NCI-H1436 (cell line): Measurements from ENCODE around the gene FAM136A.
"Not testable (repeated sequence)": the region's sequence is repeated elsewhere in the genome, so short reads cannot be mapped to it uniquely, and the experiment has no call there.

Experiments
- DNase-seq: peaks from one replicate; lab custom pipeline; 2025; lab: John Stamatoyannopoulos, UW

Gene FAM136A

DNA sequence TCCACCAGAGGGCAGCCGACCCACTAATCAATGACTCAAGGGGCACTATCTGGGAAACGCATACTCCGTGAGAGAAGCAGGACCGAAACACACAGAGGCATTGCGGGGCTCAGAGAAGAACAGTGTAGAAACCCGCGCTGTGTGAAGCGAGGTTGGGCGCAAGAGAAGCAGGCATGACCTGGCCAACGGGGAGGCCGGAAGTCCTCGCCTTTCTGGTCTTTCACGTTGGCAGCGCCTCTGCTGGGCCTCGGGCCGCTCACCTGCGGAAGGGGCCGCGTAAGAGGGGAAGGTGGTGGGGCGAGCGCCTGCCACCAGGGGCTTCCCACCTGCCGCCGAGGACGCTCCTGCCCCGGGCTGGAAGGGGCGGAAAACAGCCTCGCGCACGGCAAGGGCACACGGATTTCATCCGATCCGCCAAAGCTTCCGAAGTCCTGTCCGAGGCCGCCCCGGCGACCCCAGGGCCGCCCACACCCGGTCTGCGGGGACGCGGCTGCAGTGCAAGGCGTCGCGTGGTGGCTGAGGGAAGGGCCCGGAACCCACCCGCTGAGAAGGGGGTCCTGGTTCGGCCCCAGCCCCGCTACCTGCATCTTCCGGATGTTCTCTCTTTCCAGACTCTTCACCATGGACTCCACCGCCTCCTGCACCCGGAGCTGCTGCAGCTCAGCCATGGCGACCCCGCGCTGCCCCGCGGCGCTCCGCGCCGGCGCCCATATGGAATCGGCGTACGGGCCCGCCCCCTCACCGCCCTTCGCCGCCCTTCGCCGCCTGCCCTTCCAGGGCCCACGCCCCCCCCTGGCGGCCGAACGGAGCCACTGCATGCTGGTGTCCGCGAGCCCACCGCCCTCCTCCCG lies at the start of gene FAM136A:
FAM136A (minus strand) TSS at position 724 of the 851 bp plus-strand sequence; CDS start at position 668, 56 bp downstream.
- peak; percentile 87 for DNase-seq

DNA sequence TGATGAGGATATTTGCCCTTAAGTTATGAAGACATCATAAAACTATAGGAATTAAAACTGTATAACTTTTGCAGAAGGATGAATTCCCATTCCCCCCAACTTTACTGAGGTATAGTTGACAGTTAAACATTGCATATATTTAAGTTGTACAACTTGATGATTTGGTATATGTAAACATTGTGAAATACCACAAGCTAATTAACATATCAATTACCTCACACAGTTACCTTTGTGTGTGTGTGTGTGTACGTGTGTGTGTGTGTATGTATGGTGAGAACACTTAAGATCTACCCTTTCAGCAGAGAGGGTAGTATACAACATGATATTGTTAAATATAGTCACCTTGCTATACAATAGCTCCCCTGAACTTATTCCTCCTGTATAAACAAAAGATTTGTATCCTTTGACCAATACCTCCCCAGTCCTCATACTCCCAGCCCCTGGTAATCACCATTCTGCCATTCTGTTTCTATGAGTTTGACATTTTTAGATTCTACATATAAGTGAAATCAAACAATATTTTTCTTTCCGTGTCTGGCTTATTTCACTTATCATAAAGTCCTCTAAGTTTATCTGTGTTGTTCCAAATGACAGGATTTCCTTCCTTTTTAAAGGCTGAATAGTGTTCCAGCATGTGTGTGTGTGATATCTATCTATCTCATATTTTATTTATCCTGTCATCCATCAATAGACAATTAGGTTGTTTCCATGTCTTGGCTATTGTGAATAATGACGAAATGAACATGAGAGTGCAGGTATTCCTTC lies 48.2 kb upstream of the FAM136A start:
- DNase-seq = no peak

DNA sequence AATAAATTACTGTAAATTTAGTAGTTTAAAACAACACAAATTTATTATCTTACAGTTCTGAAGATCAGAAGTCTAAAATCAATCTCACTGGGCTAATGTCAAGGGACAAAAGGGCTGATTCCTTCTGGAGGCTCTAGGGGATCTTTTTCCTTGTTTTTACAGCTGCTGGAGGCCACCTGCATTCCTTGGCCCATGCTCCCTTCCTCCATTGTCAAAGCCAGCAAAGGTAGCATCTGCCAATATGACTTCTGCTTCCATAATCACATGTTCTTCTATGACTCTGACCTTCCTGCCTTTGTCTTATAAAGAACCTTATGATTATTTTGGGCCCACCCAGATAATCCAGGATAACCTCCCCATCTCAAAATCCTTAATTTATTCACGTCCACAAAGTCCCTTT lies 46.0 kb upstream of the FAM136A start:
- DNase-seq = no peak

DNA sequence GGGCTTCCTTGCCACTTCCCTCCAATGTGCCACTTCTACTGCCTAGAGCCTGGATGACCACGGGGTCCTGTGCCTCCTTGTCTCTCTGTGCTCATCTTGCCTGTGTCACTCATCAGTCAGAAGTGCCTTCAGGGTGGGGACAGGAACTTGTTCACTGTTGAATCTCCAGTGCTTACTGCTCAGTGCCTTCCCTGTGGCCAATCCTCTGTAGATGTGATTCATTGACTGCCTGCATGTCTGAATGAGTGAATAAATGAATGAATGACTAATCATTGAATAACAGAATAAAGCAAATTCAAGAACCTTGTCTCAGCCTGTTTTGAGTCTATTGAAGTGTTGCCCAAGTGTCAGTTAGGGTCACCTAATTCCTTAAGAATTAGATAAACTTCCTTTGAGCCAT lies 42.3 kb upstream of the FAM136A start:
- DNase-seq = no peak

DNA sequence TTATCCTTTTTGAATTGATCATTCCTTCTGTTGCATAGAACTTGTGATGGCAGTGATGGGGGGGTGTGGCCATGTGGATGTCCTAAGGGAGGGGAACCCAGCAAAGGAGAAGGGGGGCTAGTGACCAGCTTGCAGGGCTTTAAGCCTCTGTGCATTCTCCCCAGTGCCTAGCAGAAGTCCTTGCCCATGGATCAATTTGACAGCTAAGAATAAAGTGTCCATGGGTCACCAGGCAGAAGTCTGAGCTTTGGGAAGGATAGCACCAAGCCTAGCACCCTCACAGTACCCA lies 39.6 kb upstream of the FAM136A start:
- no peak for DNase-seq

DNA sequence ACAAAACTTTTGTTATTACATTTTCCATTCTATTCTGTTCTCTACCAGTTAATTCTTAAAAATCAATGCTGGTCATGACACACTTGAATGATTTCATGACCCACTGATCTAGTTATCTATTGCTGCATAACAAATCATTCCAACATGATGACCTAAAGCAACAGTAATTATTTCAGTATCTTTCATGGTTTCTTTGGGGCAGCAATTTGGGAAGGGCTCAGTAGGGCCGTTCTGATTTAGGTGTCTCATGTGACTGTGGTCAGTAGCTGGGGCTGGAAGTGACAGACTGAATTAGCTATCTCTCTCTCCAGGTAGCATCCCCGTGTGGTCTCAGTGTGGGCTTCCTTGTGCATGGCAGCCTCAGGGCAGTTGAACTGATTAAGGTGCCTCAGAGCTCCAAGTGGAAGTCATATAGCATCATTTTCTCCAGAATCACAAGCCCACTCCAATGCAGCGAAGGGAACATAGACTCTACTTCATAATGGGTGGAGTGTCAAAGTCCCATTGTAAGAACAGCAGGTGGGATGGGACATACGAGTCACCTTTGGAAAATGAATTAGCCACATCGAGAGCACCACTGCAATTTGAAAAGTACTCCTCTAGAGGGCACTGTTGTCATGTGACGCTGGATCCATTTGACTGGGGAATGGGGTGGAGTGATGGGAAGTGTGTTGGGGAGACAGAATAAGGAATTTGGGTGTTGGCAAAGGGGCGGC lies 39.1 kb upstream of the FAM136A start:
- DNase-seq = peak; percentile 29

DNA sequence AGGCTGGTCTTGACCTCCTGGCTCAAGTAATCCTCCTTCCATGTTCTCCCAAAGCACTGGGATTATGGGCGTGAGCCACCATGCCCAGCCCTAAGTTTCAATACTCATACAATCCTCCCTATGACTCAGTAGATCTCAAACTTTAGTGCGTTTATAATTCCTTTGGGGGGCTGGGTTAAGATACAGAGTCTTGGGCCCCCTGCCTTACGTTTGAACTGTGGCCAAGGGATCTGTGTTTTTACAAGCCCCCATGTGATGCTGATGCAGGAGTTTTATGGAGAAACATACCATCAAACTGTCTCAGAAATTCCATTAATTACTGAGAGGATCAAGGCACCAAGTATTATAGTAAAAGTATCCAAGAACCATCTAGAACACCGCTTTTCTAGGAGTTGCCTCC lies 38.2 kb upstream of the FAM136A start:
- DNase-seq = no peak

DNA sequence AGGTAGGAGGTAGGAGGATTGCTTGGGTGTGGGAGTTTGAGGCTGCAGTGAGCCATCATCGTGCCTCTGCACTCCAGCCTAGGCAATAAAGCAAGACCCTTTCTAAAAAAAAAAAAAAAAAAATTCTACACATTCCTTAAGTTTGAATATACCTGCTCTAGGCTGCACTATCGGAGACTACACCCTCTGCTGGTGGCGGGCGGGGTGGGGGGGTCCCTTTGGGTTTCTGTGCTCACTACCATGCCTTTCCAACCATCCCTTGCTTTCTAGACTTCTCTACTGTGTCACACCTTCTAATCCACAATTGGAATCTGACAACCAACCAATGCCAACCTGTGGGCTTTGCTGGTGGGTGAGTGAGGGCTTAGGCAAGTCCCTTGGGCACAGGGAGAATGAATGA lies 34.7 kb upstream of the FAM136A start:
- DNase-seq = no peak

DNA sequence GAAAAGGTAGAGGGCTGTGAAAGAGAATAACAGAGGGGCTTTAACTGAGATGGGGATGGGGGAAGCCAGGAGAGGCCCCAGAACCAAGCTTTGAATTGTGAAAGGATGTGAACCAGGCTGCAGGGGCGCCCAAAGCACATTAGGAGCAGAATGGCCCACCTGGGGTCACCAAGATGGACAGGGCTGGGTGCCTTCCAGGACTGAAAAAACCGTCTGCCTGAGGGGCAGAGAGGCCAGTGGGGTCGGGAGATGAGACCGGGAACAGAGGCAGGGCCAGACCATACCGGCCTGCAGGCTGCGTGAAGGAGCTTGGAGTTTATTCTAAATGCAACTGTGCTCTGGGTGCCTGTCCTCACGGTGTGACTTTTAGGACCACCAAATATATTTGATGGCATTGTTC lies 29.1 kb upstream of the FAM136A start:
- no peak for DNase-seq

DNA sequence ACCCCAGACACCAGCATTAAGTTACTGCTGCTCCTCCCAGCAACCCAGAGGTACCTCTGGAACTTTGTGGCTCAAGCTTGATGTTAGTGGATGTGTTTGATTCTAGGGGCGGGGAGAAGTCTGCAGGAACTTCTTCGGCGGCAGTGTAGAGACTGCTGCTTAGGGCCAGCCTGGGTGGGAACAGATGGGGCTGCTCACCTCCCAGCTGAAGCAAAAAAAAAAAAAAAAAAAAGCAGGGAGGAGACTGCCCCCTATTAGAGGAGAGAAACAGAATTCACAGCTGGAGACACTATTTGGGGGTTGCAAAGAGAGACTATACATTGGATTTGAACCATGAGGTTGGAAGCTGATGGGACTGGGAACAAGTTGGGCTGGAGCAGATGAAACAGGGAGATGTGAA lies 28.6 kb upstream of the FAM136A start:
- no peak for DNase-seq

DNA sequence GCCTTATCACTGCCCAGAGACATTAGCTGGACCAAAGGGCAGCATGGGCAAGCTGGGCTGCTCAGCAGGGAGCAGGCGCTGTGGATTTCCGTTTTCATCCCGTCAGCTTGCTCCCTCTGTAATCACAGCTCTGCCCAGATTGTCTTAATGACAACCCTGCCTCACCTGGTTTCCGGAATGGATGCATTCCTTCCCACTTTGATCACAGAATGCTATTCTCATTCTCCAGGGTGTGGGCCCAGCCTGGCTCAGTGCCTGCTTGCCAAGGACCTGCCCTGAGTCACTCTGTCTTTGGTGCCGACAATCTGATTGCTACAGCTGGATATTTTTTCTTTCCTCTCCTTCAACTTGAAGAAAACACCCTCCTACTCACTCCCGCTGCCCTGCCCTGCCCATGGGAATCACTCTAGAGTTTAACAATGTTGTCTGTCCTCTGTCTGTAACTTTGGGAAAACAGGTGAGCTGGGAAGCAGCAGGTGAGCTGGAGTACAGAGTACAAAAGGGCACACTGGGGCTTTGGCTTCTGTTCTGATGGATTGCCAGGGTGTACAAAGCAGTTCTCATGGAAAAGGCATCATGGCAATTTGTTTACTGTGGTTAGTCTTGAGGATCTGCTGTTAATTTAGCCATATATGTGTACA lies 27.2 kb upstream of the FAM136A start:
- DNase-seq = no peak

DNA sequence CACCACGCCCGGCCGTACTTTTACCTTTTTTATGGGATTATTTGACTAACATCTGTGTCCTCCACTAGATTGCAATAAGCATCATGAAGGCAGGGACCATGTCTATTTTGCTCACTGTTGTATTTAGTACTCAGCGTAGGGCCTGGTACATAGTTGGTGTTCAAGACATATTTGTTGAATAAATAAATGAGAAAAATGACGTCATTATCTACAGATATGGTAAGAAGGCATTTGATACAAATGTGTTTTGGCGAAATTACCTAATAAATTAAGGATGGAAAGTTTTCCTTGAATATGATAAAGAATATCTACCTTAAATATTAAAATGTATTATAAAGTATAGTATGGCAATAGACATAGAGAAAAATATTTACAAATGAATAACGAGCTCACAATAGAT lies 24.0 kb upstream of the FAM136A start:
- no peak for DNase-seq

DNA sequence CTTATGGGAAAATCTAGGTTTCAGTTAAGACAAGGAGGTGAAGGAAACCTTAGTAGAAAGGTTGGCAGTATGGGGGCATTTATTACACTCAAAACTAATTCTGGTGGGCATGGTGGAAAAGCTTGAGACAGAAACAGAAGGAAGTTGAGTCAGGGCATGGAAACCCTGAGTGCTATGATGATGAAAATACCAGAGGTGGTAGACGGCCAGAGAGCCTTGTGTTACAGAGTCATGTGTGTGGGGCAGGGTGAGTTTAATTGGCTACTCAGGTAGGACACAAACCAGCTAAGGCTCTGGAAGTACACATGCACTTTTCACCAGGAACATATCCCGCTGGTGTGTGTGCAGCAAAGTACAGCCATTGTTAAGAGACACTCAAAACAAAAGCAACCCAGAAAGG lies 20.7 kb upstream of the FAM136A start:
- no peak for DNase-seq

DNA sequence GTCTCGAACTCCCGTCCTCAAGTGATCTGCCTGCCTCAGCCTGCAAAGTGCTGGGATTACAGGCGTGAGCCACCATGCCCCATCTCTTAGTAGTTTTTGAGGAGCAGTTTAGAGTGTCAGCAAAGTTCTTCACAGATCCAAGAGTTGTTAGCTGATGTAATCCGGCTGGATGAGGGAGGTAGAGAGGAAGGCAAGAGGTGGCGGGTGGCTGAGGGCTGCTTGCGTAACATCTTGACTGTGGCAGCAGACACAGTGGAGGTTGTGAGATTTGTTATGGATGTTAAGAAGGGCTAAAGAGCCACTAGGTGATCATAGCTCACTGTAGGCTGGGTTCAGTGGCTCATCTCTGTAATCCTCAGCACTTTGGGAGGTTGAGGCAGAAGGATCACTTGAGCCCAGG lies 19.5 kb upstream of the FAM136A start:
- no peak for DNase-seq

DNA sequence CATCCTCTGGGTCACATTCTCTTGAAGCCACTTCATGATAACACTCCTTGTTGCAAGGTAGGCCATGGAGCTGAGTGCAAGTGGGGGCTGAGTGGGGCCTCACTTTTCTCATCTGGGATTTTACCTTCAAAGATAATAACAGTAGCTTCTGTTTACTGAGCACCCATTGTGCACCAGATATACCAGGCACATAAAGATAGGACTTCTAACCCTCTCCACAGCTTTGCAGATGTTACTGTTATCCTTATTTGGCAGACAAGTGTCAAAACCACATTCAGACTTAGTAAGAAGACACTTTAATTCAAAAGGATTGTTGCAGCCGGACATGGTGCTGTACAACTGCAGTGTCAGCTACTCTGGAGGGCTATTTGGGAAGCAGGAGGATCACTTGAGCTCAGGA lies 12.8 kb upstream of the FAM136A start:
- DNase-seq = no peak

DNA sequence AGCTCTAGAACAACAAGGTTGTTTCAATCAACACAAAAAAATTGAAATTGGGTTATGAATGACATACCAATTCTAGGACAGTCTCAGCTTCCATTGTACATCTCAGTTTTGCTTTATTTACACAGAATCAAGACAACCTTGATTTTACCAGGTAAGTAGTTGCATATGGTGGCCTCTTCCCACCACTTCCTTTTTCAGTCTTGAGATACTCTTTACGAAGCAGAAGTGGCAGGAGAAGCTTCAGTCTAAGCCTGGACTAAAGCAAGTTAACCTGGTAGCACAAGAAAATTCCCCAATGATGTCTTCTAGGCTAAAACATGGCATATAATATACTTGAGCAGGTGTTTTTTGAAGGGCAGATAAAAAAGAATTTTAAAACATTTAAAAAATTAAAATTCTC lies 10.7 kb upstream of the FAM136A start:
- no peak for DNase-seq

DNA sequence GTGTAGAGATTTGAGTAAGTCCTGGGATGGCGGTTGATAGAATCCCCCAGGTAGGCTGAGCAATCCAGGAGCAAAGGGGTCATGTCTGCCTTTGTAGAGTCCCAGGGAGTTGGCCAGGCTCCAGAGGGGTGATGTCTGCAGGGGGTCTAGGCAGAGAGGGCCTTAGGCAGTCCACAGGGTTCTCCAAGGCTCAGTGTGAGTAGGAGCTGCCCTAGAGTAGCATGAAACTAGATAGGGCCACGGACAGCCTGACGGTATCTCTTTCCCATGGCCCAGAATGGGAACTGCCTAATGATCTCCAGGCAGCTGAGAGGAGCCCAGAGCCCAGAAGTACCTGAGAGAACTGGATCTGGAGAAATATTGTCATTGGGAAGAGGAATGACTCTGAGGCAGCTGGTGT lies 9.0 kb upstream of the FAM136A start:
- DNase-seq = no peak

DNA sequence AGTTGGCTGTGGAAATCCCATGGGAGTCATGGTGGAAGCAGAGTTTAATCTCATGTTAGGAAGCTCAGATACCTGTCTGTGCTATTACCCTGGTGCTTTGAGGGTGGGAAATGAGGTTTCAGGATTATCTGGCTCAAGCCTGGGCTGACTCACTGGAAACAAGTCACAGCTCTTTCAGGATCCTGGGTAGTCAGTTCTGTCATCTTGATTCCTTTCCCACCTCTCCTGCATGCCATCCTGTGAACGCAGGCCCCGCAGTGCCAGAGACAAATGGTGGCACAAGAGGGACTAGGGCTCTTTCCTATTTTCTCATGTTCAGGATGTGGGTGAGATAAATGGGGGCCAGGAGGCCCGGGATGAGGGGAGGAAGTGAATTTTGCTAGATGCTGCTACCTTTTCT lies 3.7 kb upstream of the FAM136A start:
- no peak for DNase-seq

DNA sequence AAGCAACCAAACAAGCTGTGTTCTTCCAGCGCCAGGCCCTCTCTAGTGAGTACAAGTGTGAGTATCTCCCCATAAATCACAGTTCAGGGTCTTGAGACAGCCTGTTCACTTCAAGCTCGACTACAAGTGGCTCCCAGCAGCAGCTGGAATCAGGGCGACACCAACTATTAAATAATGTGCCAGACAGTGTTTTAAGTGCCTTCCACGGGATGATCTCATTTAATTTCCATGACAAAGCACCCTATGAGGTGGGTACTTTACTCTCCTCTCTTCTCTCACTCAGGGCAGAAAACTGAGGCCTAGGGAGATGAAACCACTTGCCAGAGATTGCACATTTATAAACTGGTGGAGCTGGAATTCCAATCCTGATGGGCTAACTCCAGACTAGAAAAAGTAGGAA lies 2.6 kb upstream of the FAM136A start:
- DNase-seq = peak; percentile 80

DNA sequence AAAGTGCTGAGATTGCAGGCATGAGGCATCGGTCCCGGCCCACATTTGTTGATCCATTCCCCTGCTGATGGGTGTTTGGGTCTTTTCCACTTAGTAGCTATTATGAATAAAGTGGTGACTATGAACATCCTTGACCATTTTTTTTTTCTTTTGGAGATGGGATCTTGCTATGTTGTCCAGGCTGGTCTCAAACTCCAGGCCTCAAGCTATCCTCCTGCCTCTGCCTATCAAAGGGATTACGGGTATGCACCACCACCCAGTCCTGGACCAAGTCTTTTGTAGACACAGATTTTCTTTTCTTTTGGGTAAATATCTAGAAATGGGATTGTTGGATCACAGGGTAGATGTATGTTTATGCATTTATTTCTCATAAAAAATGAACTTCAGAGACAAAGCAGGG lies 1.3 kb upstream of the FAM136A start:
- no peak for DNase-seq

DNA sequence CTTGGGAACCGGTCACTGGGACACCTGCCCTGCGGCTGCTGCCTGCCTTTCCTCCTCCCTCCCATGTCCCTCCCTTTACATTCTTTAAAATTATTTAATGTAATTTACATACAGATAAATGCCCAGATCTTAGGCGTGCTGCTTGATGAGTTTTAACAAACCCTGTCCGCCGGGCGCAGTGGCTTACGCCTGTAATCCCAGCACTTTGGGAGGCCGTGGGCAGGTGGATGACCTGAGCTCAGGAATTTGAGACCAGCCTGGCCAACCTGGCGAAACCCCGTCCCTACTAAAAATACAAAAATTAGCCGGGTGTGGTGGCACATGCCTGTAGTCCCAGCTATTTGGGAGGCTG lies 304 bp upstream of the FAM136A start:
- DNase-seq = not testable (repeated sequence)

DNA sequence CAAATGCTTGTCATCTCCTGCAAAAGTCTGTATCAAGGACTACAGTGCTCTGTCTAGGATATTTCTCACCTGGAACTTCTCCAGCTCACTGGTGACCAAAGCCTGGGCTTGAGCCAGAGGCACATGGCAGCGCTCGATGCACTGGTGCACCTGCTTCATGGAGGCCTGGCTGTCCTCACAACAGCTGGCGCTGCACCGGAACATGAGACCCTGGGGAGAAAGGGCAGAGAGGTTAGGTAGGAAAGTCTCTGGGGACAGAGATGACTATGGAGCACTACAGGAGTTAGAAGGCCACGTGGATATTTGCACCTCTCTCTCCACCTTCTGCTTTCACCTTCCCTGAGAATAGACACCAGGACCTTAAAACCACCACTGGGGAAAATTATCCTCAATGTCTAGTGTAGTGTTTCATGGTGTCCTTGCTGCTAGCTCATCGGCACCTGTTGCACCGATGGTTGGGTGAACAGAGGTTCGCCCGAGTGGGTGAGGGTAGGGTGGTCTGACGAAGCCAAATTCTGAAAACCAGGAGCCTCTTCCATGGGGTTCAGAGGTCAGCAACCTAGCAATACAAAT lies 1.0 kb downstream of the FAM136A start:
- no peak for DNase-seq
